Measurements from ENCODE around the gene PTPRA. TPM values are rescaled to one million over a fixed set of nuclear protein-coding genes. Genes with fewer than 3 reads are reported as not detected.

PTPRA gene
- polyA plus RNA-seq, 3 donors: 13.0 to 41.9 (median 13.1) TPM

GRCh38 chr20:2942439-2942838 is 69.2 kb downstream of the PTPRA start:
- Histone ChIP-seq H3K4me2 (replicated peaks; ENCODE audit: extremely low read depth, low read length, poor library complexity, severe bottlenecking) (no peak overlapping the region), H4K20me1 (ENCODE audit: insufficient read depth, low read length) (peaks cover 27% of the 10 kb centered on the region), H3K36me3 (replicated peaks in 1 of 2; ENCODE audit: control insufficient read depth in 1 of 2, insufficient read depth in 2 of 2, low read length in 2 of 2) (peaks cover 0 to 5% of the 10 kb centered on the region in 2 donors), H3K79me2 (ENCODE audit: insufficient read depth, low read length) (peaks cover 37% of the 10 kb centered on the region), H3K9ac (ENCODE audit: insufficient read depth, low read length, poor library complexity, severe bottlenecking) (no peak overlapping the region), H2AFZ (ENCODE audit: insufficient read depth, low read depth, low read length, poor library complexity, severe bottlenecking) (no peak overlapping the region), H3K4me3 (replicated peaks in 1 of 3; ENCODE audit: low read depth in 2 of 3, low read length in 3 of 3) (no peak overlapping the region), H3K4me1 (ENCODE audit: control insufficient read depth in 1 of 2, insufficient read depth in 2 of 2, low read length in 2 of 2) (peaks cover 5 to 7% of the 10 kb centered on the region in 2 donors), H3K27me3 (ENCODE audit: control insufficient read depth in 2 of 2, insufficient read depth in 2 of 2, low read length in 2 of 2) (no peaks in the 10 kb centered on the region), H3K9me3 (replicated peaks in 1 of 2; ENCODE audit: control insufficient read depth in 1 of 2, insufficient read depth in 1 of 2, low read length in 2 of 2) (no peaks in the 10 kb centered on the region), H3K27ac (ENCODE audit: low read depth in 1 of 2, low read length in 2 of 2) (no peak overlapping the region)
- Mint-ChIP-seq H3K4me3 (no peak overlapping the region), H3K4me1 (peaks cover 13% of the 10 kb centered on the region), H3K36me3 (peaks cover 15 to 39% of the 10 kb centered on the region in 2 donors), H3K9me3 (no peaks in the 10 kb centered on the region), H3K27ac (no peak overlapping the region), H3K27me3 (ENCODE audit: low read depth in 3 of 3) (no peaks in the 10 kb centered on the region)
- no peak for TF ChIP-seq CTCF (IDR thresholded peaks at IDR 0.05)
- intact Hi-C loops (cut with micrococcal nuclease): no loop called here
- no peak for DNase-seq

- peaks cover 16 to 22% of the 10 kb centered on the region in 2 donors for H3K36me3 ChIP-seq (replicated peaks in 1 of 2; ENCODE audit: control insufficient read depth in 1 of 2, insufficient read depth in 2 of 2, low read length in 2 of 2)
- H3K36me3 Mint-ChIP-seq: peaks cover 25 to 50% of the 10 kb centered on the region in 2 donors
- peaks cover 19% of the 10 kb centered on the region for H4K20me1 ChIP-seq (ENCODE audit: insufficient read depth, low read length)
- WGBS (ENCODE audit: insufficient coverage): no CpG with 5 or more reads among the region's 5 CpGs
- H3K27me3 ChIP-seq (ENCODE audit: control insufficient read depth in 2 of 2, insufficient read depth in 2 of 2, low read length in 2 of 2): no peaks in the 10 kb centered on the region
- no peak overlapping the region for H3K4me2 ChIP-seq (replicated peaks; ENCODE audit: extremely low read depth, low read length, poor library complexity, severe bottlenecking)
- no peak overlapping the region for H2AFZ ChIP-seq (ENCODE audit: insufficient read depth, low read depth, low read length, poor library complexity, severe bottlenecking)
- peaks cover 10% of the 10 kb centered on the region for H3K4me1 Mint-ChIP-seq
- no peak overlapping the region for H3K4me3 Mint-ChIP-seq
- peak overlapping the region; percentile 15 for H3K9ac ChIP-seq (ENCODE audit: insufficient read depth, low read length, poor library complexity, severe bottlenecking)
- no peak for TF ChIP-seq CTCF (IDR thresholded peaks at IDR 0.05)
- peak overlapping the region in 5 of 7 donors; percentile 12 to 84 (median 48) for H3K27ac Mint-ChIP-seq
- H3K9me3 Mint-ChIP-seq: no peaks in the 10 kb centered on the region
- peaks cover 8 to 9% of the 10 kb centered on the region in 2 donors for H3K4me1 ChIP-seq (ENCODE audit: control insufficient read depth in 1 of 2, insufficient read depth in 2 of 2, low read length in 2 of 2)
- peaks cover 0 to 2% (median 0%) of the 10 kb centered on the region in 3 donors for H3K27me3 Mint-ChIP-seq (ENCODE audit: low read depth in 3 of 3)
- no peaks in the 10 kb centered on the region for H3K9me3 ChIP-seq (replicated peaks in 1 of 2; ENCODE audit: control insufficient read depth in 1 of 2, insufficient read depth in 1 of 2, low read length in 2 of 2)
- intact Hi-C loops (cut with micrococcal nuclease): no loop called here
- H3K27ac ChIP-seq (ENCODE audit: low read depth in 1 of 2, low read length in 2 of 2): peak overlapping the region in 1 of 2 donors; percentile 56
- H3K4me3 ChIP-seq (replicated peaks in 1 of 3; ENCODE audit: low read depth in 2 of 3, low read length in 3 of 3): no peak overlapping the region
- H3K79me2 ChIP-seq (ENCODE audit: insufficient read depth, low read length): peaks cover 15% of the 10 kb centered on the region
- DNase-seq: peak in 1 of 3 donors; percentile 4
These were observed 74.0 kb downstream of the PTPRA start for GRCh38 chr20:2946988-2947961.
